HCT116 (cell line): ENCODE data around the gene RNH1. TPM values are rescaled to one million over a fixed set of nuclear protein-coding genes. Genes with fewer than 3 reads are reported as not detected.
A peak's percentile ranks its signal among the peaks of the same experiment; 100 is the strongest.

Experiments used
- ATAC-seq: fragments of 200-7000 bp; cut with Tn5 transposase; 2 replicates; pipeline ENCODE4 v1.9.1; 2020; ENCODE audit warnings: mild to moderate bottlenecking, moderate library complexity
- BruUV-seq: library from RNA; stranded (reverse); fragments of 400-500 nt; replicated peaks from 2 replicates; lab custom pipeline; 2021; lab: Mats Ljungman, UMichigan
- CTCF ChIA-PET: fragments of 300-600 bp; sonication (Branson Sonifier 250); formaldehyde crosslinking; loops from one replicate; lab custom pipeline; 2021; ENCODE audit warnings: antibody characterized with exemption; lab: Charles Lee
- POLR2A ChIA-PET: fragments of 300-600, 350-600 bp; sonication (Branson Sonifier 250); formaldehyde crosslinking; loops from one replicate; lab custom pipeline; 2021; ENCODE audit warnings: antibody characterized with exemption; lab: Charles Lee
- RAD21 ChIA-PET, 2 experiments: fragments of 300-600 bp; sonication (Branson Sonifier 250); formaldehyde crosslinking; loops; one replicate each; lab custom pipeline; 2023; ENCODE audit warnings: low total read pairs in 2 of 2; ENCODE audit not compliant: uncharacterized antibody in 2 of 2, unreplicated experiment in 2 of 2, low non-redundant PET in 1 of 2; lab: Charles Lee
- DNase-seq: peaks from one replicate; pipeline ENCODE4 v3.0.0-alpha.2; 2010; ENCODE audit warnings: low read depth, low spot score
- H2AFZ ChIP-seq: fragments of 200-600 bp; shearing (Covaris generic), sonication (generic); 2 replicates; pipeline ENCODE4 v1.6.1; 2017; ENCODE audit warnings: low read depth, mixed run types, mixed read lengths, antibody characterized with exemption, low read length; ENCODE audit not compliant: poor library complexity, severe bottlenecking
- H3K27ac ChIP-seq: 2 replicates; pipeline ENCODE4 v1.5.1; 2012; ENCODE audit warnings: low read depth, low read length
- H3K27me3 ChIP-seq: fragments of 200-600 bp; sonication (generic); 2 replicates; pipeline ENCODE4 v1.6.1; 2016; ENCODE audit warnings: mixed run types, low read length, mixed read lengths; ENCODE audit not compliant: insufficient read depth
- H3K36me3 ChIP-seq, 2 experiments: fragments of 200-500 bp in 1 of 2; fragments of 200-600 bp in 1 of 2; sonication (Bioruptor generic) in 1 of 2; sonication (generic) in 1 of 2; 2 replicates each; pipeline versions ENCODE4 v1.5.1 to v1.6.1; 2014 to 2016; ENCODE audit warnings: low read length in 2 of 2, inconsistent platforms in 1 of 2, mixed read lengths in 1 of 2, mixed run types in 1 of 2; ENCODE audit not compliant: insufficient read depth in 2 of 2, control insufficient read depth in 1 of 2
- H3K4me1 ChIP-seq, 2 experiments: fragments of 200-600 bp in 1 of 2; sonication (generic) in 1 of 2; 2 replicates each; pipeline versions ENCODE4 v1.5.1 to v1.6.1; 2012 to 2017; ENCODE audit warnings: low read length in 2 of 2, inconsistent platforms in 1 of 2, mild to moderate bottlenecking in 1 of 2, mixed read lengths in 1 of 2, mixed run types in 1 of 2, moderate library complexity in 1 of 2; ENCODE audit not compliant: insufficient read depth in 2 of 2, control insufficient read depth in 1 of 2
- H3K4me2 ChIP-seq: fragments of 200-600 bp; sonication (generic); 2 replicates; pipeline ENCODE4 v1.6.1; 2017; ENCODE audit warnings: mixed run types, low read length, mixed read lengths
- H3K4me3 ChIP-seq, 2 experiments: fragments of 200-600 bp in 1 of 2; sonication (generic) in 1 of 2; replicated peaks in 1 of 2; 2 replicates each; pipeline ENCODE4 v1.5.1; 2011 to 2016; ENCODE audit warnings: low read length in 2 of 2, control low read depth in 1 of 2, low read depth in 1 of 2, mild to moderate bottlenecking in 1 of 2, mixed read lengths in 1 of 2, mixed run types in 1 of 2
- H3K79me2 ChIP-seq: fragments of 200-600 bp; sonication (generic); 2 replicates; pipeline ENCODE4 v1.6.1; 2017; ENCODE audit warnings: mild to moderate bottlenecking, mixed run types, low read length, moderate library complexity, mixed read lengths; ENCODE audit not compliant: insufficient read depth
- H3K9ac ChIP-seq: fragments of 200-600 bp; sonication (generic); 2 replicates; pipeline ENCODE4 v1.6.1; 2016; ENCODE audit warnings: low read length, mixed read lengths
- H3K9me2 ChIP-seq: fragments of 200-600 bp; sonication (generic), shearing (Covaris generic); 2 replicates; pipeline ENCODE4 v1.6.1; 2017; ENCODE audit warnings: mixed run types, mild to moderate bottlenecking, moderate library complexity; ENCODE audit not compliant: insufficient read depth
- H3K9me3 ChIP-seq, 2 experiments: fragments of 200-500 bp in 1 of 2; fragments of 200-600 bp in 1 of 2; sonication (Bioruptor generic) in 1 of 2; sonication (generic) in 1 of 2; 2 replicates each; pipeline ENCODE4 v1.6.1; 2014 to 2017; ENCODE audit warnings: low read length in 2 of 2, mixed read lengths in 2 of 2, inconsistent platforms in 1 of 2, low read depth in 1 of 2, mild to moderate bottlenecking in 1 of 2, mixed run types in 1 of 2, moderate library complexity in 1 of 2; ENCODE audit not compliant: control insufficient read depth in 1 of 2, insufficient read depth in 1 of 2
- H4K20me1 ChIP-seq: fragments of 200-600 bp; sonication (generic), shearing (Covaris generic); 2 replicates; pipeline ENCODE4 v1.6.1; 2017; ENCODE audit warnings: mixed run types, mild to moderate bottlenecking, moderate library complexity; ENCODE audit not compliant: insufficient read depth
- CBX3 ChIP-seq: IDR thresholded peaks from 2 replicates; pipeline ENCODE4 v1.6.1; 2012; ENCODE audit warnings: low read depth
- EGR1 ChIP-seq: IDR thresholded peaks from 2 replicates; pipeline ENCODE4 v1.6.1; 2012; ENCODE audit warnings: low read depth
- ELF1 ChIP-seq: IDR thresholded peaks from 2 replicates; pipeline ENCODE4 v1.6.1; 2012; ENCODE audit warnings: low read depth, borderline replicate concordance
- EZH2 ChIP-seq: fragments of 200-600 bp; sonication (generic); IDR thresholded peaks from 2 replicates; pipeline ENCODE4 v1.6.1; 2017; ENCODE audit warnings: antibody characterized with exemption, mixed run types
- FOSL1 ChIP-seq: IDR thresholded peaks from 2 replicates; pipeline ENCODE4 v1.6.1; 2012; ENCODE audit warnings: low read depth
- JUND ChIP-seq: IDR thresholded peaks from 2 replicates; pipeline ENCODE4 v1.6.1; 2012
- POLR2A ChIP-seq: IDR thresholded peaks from 2 replicates; pipeline ENCODE4 v1.7.0; 2011; ENCODE audit warnings: borderline replicate concordance; ENCODE audit not compliant: insufficient read depth, insufficient read length; ENCODE audit errors: extremely low read depth
- POLR2AphosphoS5 ChIP-seq: IDR thresholded peaks from 2 replicates; pipeline ENCODE4 v1.6.1; 2011; ENCODE audit warnings: mild to moderate bottlenecking, low read depth, low read length, moderate library complexity
- RAD21 ChIP-seq: IDR thresholded peaks from 2 replicates; pipeline ENCODE4 v1.6.1; 2012; ENCODE audit warnings: low read depth, mild to moderate bottlenecking
- SIN3A ChIP-seq: IDR thresholded peaks from 2 replicates; pipeline ENCODE4 v1.6.1; 2012; ENCODE audit warnings: low read depth
- SP1 ChIP-seq: IDR thresholded peaks from 2 replicates; pipeline ENCODE4 v1.6.1; 2012; ENCODE audit warnings: low read depth
- TCF7L2 ChIP-seq: IDR thresholded peaks from 2 replicates; pipeline ENCODE4 v1.7.0; 2011; ENCODE audit warnings: borderline replicate concordance, inconsistent platforms; ENCODE audit not compliant: insufficient read depth, insufficient read length; ENCODE audit errors: extremely low read depth
- YY1 ChIP-seq: IDR thresholded peaks from 2 replicates; pipeline ENCODE4 v1.6.1; 2011; ENCODE audit warnings: low read length, low read depth, moderate library complexity, mild to moderate bottlenecking; ENCODE audit not compliant: insufficient replicate concordance; ENCODE audit errors: extremely low read depth
- ZFX ChIP-seq: fragments of 450-650 bp; IDR thresholded peaks from 2 replicates; pipeline ENCODE4 v1.6.1; 2017
- ZNF274 ChIP-seq: fragments of 200-500 bp; sonication (Bioruptor generic); IDR thresholded peaks from 2 replicates; pipeline ENCODE4 v1.6.1; 2014; ENCODE audit warnings: mild to moderate bottlenecking, low read depth, low read length, inconsistent platforms
- intact Hi-C: fragments of 100-400 bp; cut with micrococcal nuclease; formaldehyde crosslinking; loops from 2 replicates; pipeline ENCODE4 v1.10.0; 2022
- total RNA-seq: library from RNA; stranded (reverse); gene quantifications from one replicate; pipeline ENCODE4 v1.2.1, GENCODE V29; 2021; ENCODE audit not compliant: unreplicated experiment
- TF ChIP-seq, protein P1 (sequence below): IDR thresholded peaks from 2 replicates; pipeline ENCODE4 v1.6.1; 2012
- TF ChIP-seq, protein P2 (sequence below): IDR thresholded peaks from 2 replicates; pipeline ENCODE4 v1.6.1; 2012
- TF ChIP-seq, protein P3 (sequence below): IDR thresholded peaks from 2 replicates; pipeline ENCODE4 v1.6.1; 2012; ENCODE audit warnings: low read depth
- TF ChIP-seq, protein P4 (sequence below): IDR thresholded peaks from 2 replicates; pipeline ENCODE4 v1.6.1; 2011; ENCODE audit warnings: mild to moderate bottlenecking, low read length, moderate library complexity; ENCODE audit not compliant: insufficient replicate concordance; ENCODE audit errors: extremely low read depth

Gene RNH1
- total RNA-seq, 1 experiment from 2014 or later = 120 TPM

DNA sequence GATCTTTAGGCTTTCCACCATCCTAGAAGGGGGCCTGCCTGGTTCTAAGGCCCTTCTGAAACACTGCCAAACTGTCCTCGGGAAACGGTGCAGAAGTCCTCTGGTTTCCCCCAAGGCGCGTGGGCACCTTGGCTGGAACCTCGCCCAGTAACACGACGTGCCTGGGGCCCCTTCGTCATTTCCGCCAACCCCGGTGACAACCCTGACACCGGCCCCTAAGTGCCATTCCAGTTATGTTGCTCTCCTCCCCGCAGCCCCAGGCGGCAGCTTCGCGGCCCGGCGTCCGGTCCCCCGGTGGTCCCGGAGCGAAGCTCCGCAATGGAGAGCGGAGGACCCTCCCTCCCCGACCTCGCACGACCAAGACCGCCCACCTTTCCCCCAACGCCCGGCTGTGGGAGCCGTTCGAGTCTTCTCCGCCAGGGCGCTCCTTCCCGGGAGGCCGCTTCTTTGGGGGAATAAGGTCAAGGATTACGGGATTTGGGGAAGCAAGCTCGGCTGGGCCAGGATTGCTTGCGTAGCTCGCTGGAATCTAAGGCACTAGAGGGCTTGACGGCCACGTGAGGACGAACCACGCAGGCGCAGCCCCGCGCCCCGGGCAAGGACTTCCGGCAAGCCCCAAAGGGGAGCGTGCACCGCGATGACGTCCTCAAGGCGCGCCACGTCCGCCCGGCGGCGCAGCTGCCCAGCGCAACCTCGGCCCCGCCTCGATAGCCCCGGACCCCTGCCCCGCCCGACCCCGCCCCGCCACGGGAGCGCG is 626 bp downstream of the RNH1 start (continued):
- TF ChIP-seq FOSL1 (no peak), EZH2 (no peak), EGR1 (peak; percentile 71)
- TF ChIP-seq, protein P1, sequence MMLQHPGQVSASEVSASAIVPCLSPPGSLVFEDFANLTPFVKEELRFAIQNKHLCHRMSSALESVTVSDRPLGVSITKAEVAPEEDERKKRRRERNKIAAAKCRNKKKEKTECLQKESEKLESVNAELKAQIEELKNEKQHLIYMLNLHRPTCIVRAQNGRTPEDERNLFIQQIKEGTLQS = no peak

DNA sequence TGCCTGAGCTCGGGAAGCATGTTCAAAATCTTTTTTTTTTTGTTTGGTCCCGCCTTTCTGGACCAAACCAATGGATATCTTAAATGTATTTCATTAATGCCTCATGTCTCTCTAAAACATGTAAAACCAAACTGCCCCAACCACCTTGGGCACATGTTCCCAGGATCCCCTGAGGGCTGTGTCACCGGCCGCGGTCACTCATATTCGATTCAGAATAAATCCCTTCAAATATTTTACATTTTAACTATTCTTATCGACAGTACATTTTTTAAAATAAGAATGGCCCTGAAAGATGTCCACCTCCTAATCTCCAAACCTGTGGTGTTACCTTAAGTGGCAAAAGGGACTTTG is 2.1 kb downstream of the RNH1 start:
- CTCF ChIA-PET = no interaction called here
- Histone ChIP-seq H3K9me3 (no peaks in the 10 kb centered on the region; a peak in 1 of 4 replicates), H2AFZ (no peak overlapping the region), H3K4me2 (peak overlapping the region; percentile 95), H3K4me3 (peak overlapping the region in 1 of 2 experiments; percentile 98; a peak in 3 of 4 replicates), H3K9me2 (no peaks in the 10 kb centered on the region), H3K36me3 (peaks cover 7 to 17% of the 10 kb centered on the region in 2 experiments), H3K79me2 (peaks cover 45% of the 10 kb centered on the region), H3K27ac (peak overlapping the region; percentile 95; the same call in 1 of the 2 replicates), H3K27me3 (no peaks in the 10 kb centered on the region), H3K4me1 (peaks cover 6 to 22% of the 10 kb centered on the region in 2 experiments; a peak in 3 of 4 replicates), H4K20me1 (no peaks in the 10 kb centered on the region), H3K9ac (peak overlapping the region; percentile 99)
- RAD21 ChIA-PET = no interaction called here
- POLR2A ChIA-PET = interaction anchor here (1.1 kb wide), 1 partner anchor 12 kb away, joined by 4 read pairs; no protein-coding TSS in a partner anchor
- no TSS peak for BruUV-seq
- ATAC-seq = no peak
- intact Hi-C loops = loop anchor here (5.0 kb wide), 1 partner anchor 58 kb away; no protein-coding TSS in a partner anchor
- no peak for DNase-seq
- TF ChIP-seq RAD21 (no peak), ZFX (no peak), YY1 (no peak), EGR1 (no peak), POLR2AphosphoS5 (no peak), CBX3 (no peak), ELF1 (no peak), JUND (no peak), EZH2 (no peak), SP1 (no peak), ZNF274 (no peak), SIN3A (no peak), POLR2A (no peak), TCF7L2 (no peak)
- TF ChIP-seq, protein P2, sequence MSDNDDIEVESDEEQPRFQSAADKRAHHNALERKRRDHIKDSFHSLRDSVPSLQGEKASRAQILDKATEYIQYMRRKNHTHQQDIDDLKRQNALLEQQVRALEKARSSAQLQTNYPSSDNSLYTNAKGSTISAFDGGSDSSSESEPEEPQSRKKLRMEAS = no peak
- TF ChIP-seq, protein P3, sequence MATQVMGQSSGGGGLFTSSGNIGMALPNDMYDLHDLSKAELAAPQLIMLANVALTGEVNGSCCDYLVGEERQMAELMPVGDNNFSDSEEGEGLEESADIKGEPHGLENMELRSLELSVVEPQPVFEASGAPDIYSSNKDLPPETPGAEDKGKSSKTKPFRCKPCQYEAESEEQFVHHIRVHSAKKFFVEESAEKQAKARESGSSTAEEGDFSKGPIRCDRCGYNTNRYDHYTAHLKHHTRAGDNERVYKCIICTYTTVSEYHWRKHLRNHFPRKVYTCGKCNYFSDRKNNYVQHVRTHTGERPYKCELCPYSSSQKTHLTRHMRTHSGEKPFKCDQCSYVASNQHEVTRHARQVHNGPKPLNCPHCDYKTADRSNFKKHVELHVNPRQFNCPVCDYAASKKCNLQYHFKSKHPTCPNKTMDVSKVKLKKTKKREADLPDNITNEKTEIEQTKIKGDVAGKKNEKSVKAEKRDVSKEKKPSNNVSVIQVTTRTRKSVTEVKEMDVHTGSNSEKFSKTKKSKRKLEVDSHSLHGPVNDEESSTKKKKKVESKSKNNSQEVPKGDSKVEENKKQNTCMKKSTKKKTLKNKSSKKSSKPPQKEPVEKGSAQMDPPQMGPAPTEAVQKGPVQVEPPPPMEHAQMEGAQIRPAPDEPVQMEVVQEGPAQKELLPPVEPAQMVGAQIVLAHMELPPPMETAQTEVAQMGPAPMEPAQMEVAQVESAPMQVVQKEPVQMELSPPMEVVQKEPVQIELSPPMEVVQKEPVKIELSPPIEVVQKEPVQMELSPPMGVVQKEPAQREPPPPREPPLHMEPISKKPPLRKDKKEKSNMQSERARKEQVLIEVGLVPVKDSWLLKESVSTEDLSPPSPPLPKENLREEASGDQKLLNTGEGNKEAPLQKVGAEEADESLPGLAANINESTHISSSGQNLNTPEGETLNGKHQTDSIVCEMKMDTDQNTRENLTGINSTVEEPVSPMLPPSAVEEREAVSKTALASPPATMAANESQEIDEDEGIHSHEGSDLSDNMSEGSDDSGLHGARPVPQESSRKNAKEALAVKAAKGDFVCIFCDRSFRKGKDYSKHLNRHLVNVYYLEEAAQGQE = no peak
- TF ChIP-seq, protein P1 = no peak
- TF ChIP-seq, protein P4, sequence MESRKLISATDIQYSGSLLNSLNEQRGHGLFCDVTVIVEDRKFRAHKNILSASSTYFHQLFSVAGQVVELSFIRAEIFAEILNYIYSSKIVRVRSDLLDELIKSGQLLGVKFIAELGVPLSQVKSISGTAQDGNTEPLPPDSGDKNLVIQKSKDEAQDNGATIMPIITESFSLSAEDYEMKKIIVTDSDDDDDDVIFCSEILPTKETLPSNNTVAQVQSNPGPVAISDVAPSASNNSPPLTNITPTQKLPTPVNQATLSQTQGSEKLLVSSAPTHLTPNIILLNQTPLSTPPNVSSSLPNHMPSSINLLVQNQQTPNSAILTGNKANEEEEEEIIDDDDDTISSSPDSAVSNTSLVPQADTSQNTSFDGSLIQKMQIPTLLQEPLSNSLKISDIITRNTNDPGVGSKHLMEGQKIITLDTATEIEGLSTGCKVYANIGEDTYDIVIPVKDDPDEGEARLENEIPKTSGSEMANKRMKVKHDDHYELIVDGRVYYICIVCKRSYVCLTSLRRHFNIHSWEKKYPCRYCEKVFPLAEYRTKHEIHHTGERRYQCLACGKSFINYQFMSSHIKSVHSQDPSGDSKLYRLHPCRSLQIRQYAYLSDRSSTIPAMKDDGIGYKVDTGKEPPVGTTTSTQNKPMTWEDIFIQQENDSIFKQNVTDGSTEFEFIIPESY = no peak
